GM19324 (cell line): ENCODE measurements around the gene MUC5AC.
"Not testable (repeated sequence)": the region's sequence is repeated elsewhere in the genome, so short reads cannot be mapped to it uniquely, and the experiment has no call there.

Experiments
- ATAC-seq: cut with Tn5 transposase; IDR thresholded peaks from one replicate; pipeline ENCODE4 v1.9.1; 2021; ENCODE audit warnings: mild to moderate bottlenecking, moderate library complexity; ENCODE audit not compliant: unreplicated experiment, low FRiP score

Gene MUC5AC

GRCh38 chr11:1147792-1148191, 10.0 kb upstream of the MUC5AC start:
- ATAC-seq, result no peak

GRCh38 chr11:1148752-1149180, 9.0 kb upstream of the MUC5AC start:
- ATAC-seq, result no peak

GRCh38 chr11:1149545-1149944, 8.2 kb upstream of the MUC5AC start:
- ATAC-seq, result no peak

- no peak for ATAC-seq
Measured at GRCh38 chr11:1150116-1150515, 7.6 kb upstream of the MUC5AC start.

- no peak for ATAC-seq
Measured at GRCh38 chr11:1150769-1151365, 6.9 kb upstream of the MUC5AC start.

GRCh38 chr11:1151366-1152315, 6.1 kb upstream of the MUC5AC start:
- no peak for ATAC-seq

GRCh38 chr11:1152316-1153104, 5.2 kb upstream of the MUC5AC start:
- ATAC-seq, result no peak

GRCh38 chr11:1153105-1153950, 4.4 kb upstream of the MUC5AC start:
- ATAC-seq, result no peak

GRCh38 chr11:1153951-1154493, 3.7 kb upstream of the MUC5AC start:
- ATAC-seq, result no peak

- not testable (repeated sequence) for ATAC-seq
Measured at GRCh38 chr11:1154656-1155055, 3.1 kb upstream of the MUC5AC start.

- ATAC-seq, result no peak
Measured at GRCh38 chr11:1155274-1155693, 2.5 kb upstream of the MUC5AC start.

- ATAC-seq, result no peak
Measured at GRCh38 chr11:1156506-1157340, 1.0 kb upstream of the MUC5AC start.

- ATAC-seq, result no peak
Measured at GRCh38 chr11:1157341-1157644, 460 bp upstream of the MUC5AC start.

- no peak for ATAC-seq
Measured at GRCh38 chr11:1158681-1159487, 1.1 kb downstream of the MUC5AC start.

- not testable (repeated sequence) for ATAC-seq
Measured at GRCh38 chr11:1159488-1160220, 1.9 kb downstream of the MUC5AC start.

GRCh38 chr11:1160231-1161101, 2.7 kb downstream of the MUC5AC start:
- ATAC-seq, result no peak
